Keratinocyte (primary cell): ENCODE results near the gene UCK2. TPM values are rescaled to one million over a fixed set of nuclear protein-coding genes. Genes with fewer than 3 reads are reported as not detected.

Experiments used
- DNase-seq: peaks from one replicate; pipeline ENCODE4 v3.0.0-alpha.2; 2011; ENCODE audit warnings: low read depth, missing footprints, low spot score
- FAIRE-seq: peaks from 2 replicates; lab custom pipeline; 2011; peaks lifted over from hg19 to GRCh38; lab: Jason Lieb, UNC
- H2AFZ ChIP-seq: 2 replicates; pipeline ENCODE4 v1.6.0; 2012; ENCODE audit warnings: low read length, control low read depth, inconsistent platforms; ENCODE audit not compliant: control insufficient read depth
- H3K27ac ChIP-seq: 2 replicates; pipeline ENCODE4 v1.5.1; 2011; ENCODE audit warnings: low read length; ENCODE audit not compliant: control insufficient read depth, insufficient read depth
- H3K27me3 ChIP-seq: 3 replicates; pipeline ENCODE4 v1.6.0; 2011; ENCODE audit warnings: low read length; ENCODE audit not compliant: control insufficient read depth, insufficient read depth; ENCODE audit errors: extremely low read depth
- H3K36me3 ChIP-seq, 2 experiments: 2 replicates in 1 of 2; 3 replicates in 1 of 2; pipeline ENCODE4 v1.5.1; 2011; ENCODE audit warnings: low read length in 2 of 2, mild to moderate bottlenecking in 1 of 2; ENCODE audit not compliant: control insufficient read depth in 2 of 2, insufficient read depth in 2 of 2; ENCODE audit errors: extremely low read depth in 1 of 2
- H3K4me1 ChIP-seq: 3 replicates; pipeline ENCODE4 v1.5.1; 2011; ENCODE audit warnings: low read length; ENCODE audit not compliant: control insufficient read depth, insufficient read depth; ENCODE audit errors: extremely low read depth
- H3K4me2 ChIP-seq: 3 replicates; pipeline ENCODE4 v1.6.0; 2011; ENCODE audit warnings: low read depth, low read length; ENCODE audit not compliant: control insufficient read depth, insufficient read depth; ENCODE audit errors: extremely low read depth
- H3K4me3 ChIP-seq, 3 experiments: fragments of 200-600 bp in 1 of 3; sonication (generic) in 1 of 3; 2 replicates in 2 of 3; 3 replicates in 1 of 3; pipeline ENCODE4 v1.5.1; 2011 to 2016; ENCODE audit warnings: low read length in 3 of 3, mild to moderate bottlenecking in 3 of 3, control low read depth in 2 of 3, inconsistent platforms in 1 of 3, low read depth in 1 of 3, mixed read lengths in 1 of 3, mixed run types in 1 of 3, moderate library complexity in 1 of 3; ENCODE audit not compliant: control insufficient read depth in 2 of 3, insufficient read depth in 2 of 3; ENCODE audit errors: extremely low read depth in 1 of 3
- H3K79me2 ChIP-seq: 2 replicates; pipeline ENCODE4 v1.6.0; 2012; ENCODE audit warnings: low read length; ENCODE audit not compliant: control insufficient read depth, insufficient read depth
- H3K9ac ChIP-seq: 3 replicates; pipeline ENCODE4 v1.6.0; 2011; ENCODE audit warnings: low read length; ENCODE audit not compliant: control insufficient read depth, insufficient read depth; ENCODE audit errors: extremely low read depth
- H3K9me1 ChIP-seq: 3 replicates; pipeline ENCODE4 v1.6.0; 2011; ENCODE audit warnings: low read length; ENCODE audit not compliant: control insufficient read depth, insufficient read depth; ENCODE audit errors: extremely low read depth
- H3K9me3 ChIP-seq: 2 replicates; pipeline ENCODE4 v1.5.1; 2012; ENCODE audit warnings: low read depth, low read length; ENCODE audit not compliant: control insufficient read depth
- H4K20me1 ChIP-seq: 3 replicates; pipeline ENCODE4 v1.6.0; 2011; ENCODE audit warnings: low read length; ENCODE audit not compliant: control insufficient read depth, insufficient read depth; ENCODE audit errors: extremely low read depth
- CTCF ChIP-seq, 3 experiments: IDR thresholded peaks in 1 of 3; conservative IDR thresholded peaks in 1 of 3; optimal IDR thresholded peaks in 1 of 3; 2 replicates in 2 of 3; 3 replicates in 1 of 3; pipeline versions ENCODE3 to v1.5.1; 2011; ENCODE audit warnings: low read length in 3 of 3, mild to moderate bottlenecking in 3 of 3, moderate library complexity in 2 of 3, control low read depth in 1 of 3, inconsistent platforms in 1 of 3; ENCODE audit not compliant: insufficient read depth in 2 of 3; ENCODE audit errors: extremely low read depth in 1 of 3
- EZH2 ChIP-seq: IDR thresholded peaks from one replicate; pipeline ENCODE4 v1.6.1; 2012; ENCODE audit warnings: inconsistent platforms, mild to moderate bottlenecking, low read length, moderate library complexity
- dilution Hi-C: fragments of 300-500 bp; cut with MboI; formaldehyde crosslinking; loops from one replicate; pipeline ENCODE4 v1.7.0; 2020; ENCODE audit warnings: low sequenced_read_pairs; ENCODE audit not compliant: extremely low pct_ligation_motif_present
- polyA plus RNA-seq, 5 experiments: library from polyadenylated mRNA; depleted of rRNA in 3 of 5; stranded (reverse) in 3 of 5; stranded (forward) in 1 of 5; unstranded in 1 of 5; fragments of >200 nt; gene quantifications; 1 replicate in 1 of 5; 2 replicates in 3 of 5; 3 replicates in 1 of 5; pipeline versions ENCODE4 v1.2.1 to v1.2.3, GENCODE V29; 2011 to 2012; ENCODE audit warnings: missing spikeins in 2 of 5, low read depth in 1 of 5, low replicate concordance in 1 of 5

UCK2 gene
- polyA plus RNA-seq, 1 donor (not counting 4 experiments of a cell fraction or from before 2014, with no cell fraction given): 71.9 TPM

- no peak overlapping the region for H3K27ac ChIP-seq
Observed at GRCh38 chr1:165851034-165851658, 23.7 kb downstream of the UCK2 start.

GRCh38 chr1:165852871-165853270 is 25.5 kb downstream of the UCK2 start:
- Histone ChIP-seq H2AFZ (no peak overlapping the region), H3K9me1 (peaks cover 6% of the 10 kb centered on the region), H3K4me1 (peaks cover 34% of the 10 kb centered on the region), H3K4me3 (no peak overlapping the region), H3K4me2 (no peak overlapping the region), H3K9ac (no peak overlapping the region), H3K27me3 (no peaks in the 10 kb centered on the region), H3K79me2 (peaks cover 88% of the 10 kb centered on the region), H3K9me3 (no peaks in the 10 kb centered on the region), H3K36me3 (peaks cover 2 to 4% of the 10 kb centered on the region in 2 experiments), H3K27ac (no peak overlapping the region), H4K20me1 (peaks cover 26% of the 10 kb centered on the region)
- dilution Hi-C loops: no loop called here
- TF ChIP-seq EZH2 (no peak), CTCF (optimal IDR thresholded peaks at IDR 0.05 in 1 of 3, IDR thresholded peaks at IDR 0.05 in 1 of 3, conservative IDR thresholded peaks at IDR 0.05 in 1 of 3; ENCODE audit: extremely low read depth in 1 of 3, insufficient read depth in 2 of 3, low read length in 3 of 3) (no peak)
- DNase-seq: no peak
- FAIRE-seq: no peak

More at GRCh38 chr1:165851034-165851658, 23.7 kb downstream of the UCK2 start:
- TF ChIP-seq CTCF (optimal IDR thresholded peaks at IDR 0.05 in 1 of 3, IDR thresholded peaks at IDR 0.05 in 1 of 3, conservative IDR thresholded peaks at IDR 0.05 in 1 of 3; ENCODE audit: extremely low read depth in 1 of 3, insufficient read depth in 2 of 3, low read length in 3 of 3) (no peak), EZH2 (no peak)
- peaks cover 88% of the 10 kb centered on the region for H3K79me2 ChIP-seq
- peaks cover 26% of the 10 kb centered on the region for H4K20me1 ChIP-seq
- no peak overlapping the region for H2AFZ ChIP-seq
- dilution Hi-C loops: no loop called here
- peaks cover 25% of the 10 kb centered on the region for H3K4me1 ChIP-seq
- H3K36me3 ChIP-seq: peaks cover 2 to 4% of the 10 kb centered on the region in 2 experiments
- H3K4me3 ChIP-seq: peak overlapping the region in 1 of 3 experiments; percentile 19
- DNase-seq (peak; percentile 44), FAIRE-seq (peak; percentile 48)
- H3K27me3 ChIP-seq: no peaks in the 10 kb centered on the region
- H3K9me3 ChIP-seq: no peaks in the 10 kb centered on the region
- peaks cover 3% of the 10 kb centered on the region for H3K9me1 ChIP-seq
- H3K4me2 ChIP-seq: peak overlapping the region; percentile 63
- no peak overlapping the region for H3K9ac ChIP-seq
